Measurements from ENCODE around the gene RUNX2.

GRCh38 chr6:45423111-45423823, 95.1 kb downstream of the RUNX2 start:
- TF ChIP-seq POLR2A (IDR thresholded peaks at IDR 0.05; ENCODE audit: low read length) (no peak), GATA1 (IDR thresholded peaks at IDR 0.05; ENCODE audit: low read depth, low read length) (no peak)

Data from erythroblast (primary cell).